Testis (tissue), 2 donors: ENCODE data around the gene SPATA1.

ENCODE experiments used
- CTCF ChIP-seq, 3 experiments: fragments of 450-650 bp in 2 of 3; fragments of 200-600 bp in 1 of 3; sonication (generic) in 1 of 3; IDR thresholded peaks; one replicate each; pipeline ENCODE4 v1.5.1; 2016 to 2019; ENCODE audit warnings: antibody characterized with exemption in 3 of 3, mild to moderate bottlenecking in 2 of 3, moderate library complexity in 1 of 3
- POLR2A ChIP-seq: fragments of 450-650 bp; IDR thresholded peaks from one replicate; pipeline ENCODE4 v1.6.1; 2017; ENCODE audit warnings: antibody characterized with exemption, mild to moderate bottlenecking, moderate library complexity

DNA sequence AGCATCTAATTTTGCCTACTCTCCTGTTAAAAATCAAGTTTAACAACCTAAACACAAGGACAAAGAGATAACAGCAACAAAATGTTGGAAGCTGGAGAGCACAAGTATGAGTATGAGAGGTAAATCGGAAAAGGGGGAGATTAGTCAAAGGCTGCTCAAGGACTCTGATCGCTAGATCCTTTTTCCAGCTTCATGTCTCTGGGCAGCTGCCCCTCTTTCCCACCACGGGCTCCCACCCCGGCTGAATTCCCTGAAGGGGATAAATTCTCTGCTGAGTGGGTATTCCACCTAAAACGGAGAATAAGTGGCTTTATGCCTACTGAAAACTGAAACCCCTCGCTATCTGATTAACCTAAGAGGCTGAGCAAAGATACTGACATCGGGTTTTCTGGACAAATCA is 68.8 kb downstream of the SPATA1 start:
- TF ChIP-seq POLR2A (no peak), CTCF (IDR thresholded peaks at IDR 0.05) (no peak)
